ENCODE results near the gene SH2B2.

DNA sequence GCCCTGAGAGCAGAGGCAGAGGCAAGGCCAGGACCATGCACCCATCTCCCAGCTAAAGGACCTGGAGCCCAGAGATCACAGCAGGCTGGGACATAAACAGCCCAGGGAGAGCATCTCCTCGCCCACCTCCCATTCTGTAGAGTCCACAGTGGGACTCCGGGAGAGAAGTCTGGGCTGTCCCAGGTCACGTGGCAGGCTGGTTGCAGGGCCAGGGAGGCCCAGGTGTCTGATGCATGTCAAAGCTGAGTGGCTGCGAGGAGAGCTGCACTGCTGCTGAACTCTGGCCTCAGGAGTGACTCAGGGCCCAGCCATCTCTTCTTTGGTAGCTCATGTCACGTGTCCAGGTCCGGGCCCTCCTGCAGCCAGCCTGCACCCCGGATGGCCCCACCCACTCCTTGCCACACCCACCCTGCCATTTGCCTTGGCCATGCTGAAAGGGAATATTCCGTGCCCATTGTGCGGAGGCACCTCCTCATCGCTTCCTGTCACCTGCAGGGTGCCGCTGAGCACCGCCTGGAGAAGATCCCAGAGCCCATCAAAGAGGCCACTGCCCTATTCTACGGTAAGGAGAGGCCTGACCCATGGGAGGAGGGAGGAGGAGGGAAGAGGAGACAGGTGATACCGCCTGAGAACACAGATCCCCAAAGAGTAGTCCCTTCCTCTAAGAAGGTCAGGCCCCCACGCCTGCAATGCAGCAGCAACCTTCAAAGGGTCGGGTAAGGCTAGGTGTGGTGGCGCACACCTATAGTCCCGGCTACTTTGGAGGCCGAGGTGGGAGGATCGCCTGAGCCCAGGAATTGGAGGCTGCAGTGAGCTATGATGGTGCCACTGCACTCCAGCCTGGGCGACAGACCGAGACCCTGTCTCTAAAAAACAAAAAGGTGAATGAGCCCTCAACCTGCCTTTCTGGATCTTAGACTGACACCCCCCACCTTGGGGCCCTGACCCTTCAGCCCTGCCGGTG, 12.6 kb upstream of the SH2B2 start:
- TF ChIP-seq POLR2A (IDR thresholded peaks at IDR 0.05) (no peak), CTCF (IDR thresholded peaks at IDR 0.05 in 4 of 5, conservative IDR thresholded peaks at IDR 0.05 in 1 of 5) (no peak)

All from gastrocnemius medialis (tissue), 4 donors.